Measurements from ENCODE around the gene DENR. TPM values are rescaled to one million over a fixed set of nuclear protein-coding genes. Genes with fewer than 3 reads are reported as not detected.

Gene DENR
- total and polyA plus RNA-seq, 2 of the 8 experiments (the other 6 are each of a cell fraction or from before 2014, with no cell fraction given), result 26.9 to 84.0 TPM

DNA sequence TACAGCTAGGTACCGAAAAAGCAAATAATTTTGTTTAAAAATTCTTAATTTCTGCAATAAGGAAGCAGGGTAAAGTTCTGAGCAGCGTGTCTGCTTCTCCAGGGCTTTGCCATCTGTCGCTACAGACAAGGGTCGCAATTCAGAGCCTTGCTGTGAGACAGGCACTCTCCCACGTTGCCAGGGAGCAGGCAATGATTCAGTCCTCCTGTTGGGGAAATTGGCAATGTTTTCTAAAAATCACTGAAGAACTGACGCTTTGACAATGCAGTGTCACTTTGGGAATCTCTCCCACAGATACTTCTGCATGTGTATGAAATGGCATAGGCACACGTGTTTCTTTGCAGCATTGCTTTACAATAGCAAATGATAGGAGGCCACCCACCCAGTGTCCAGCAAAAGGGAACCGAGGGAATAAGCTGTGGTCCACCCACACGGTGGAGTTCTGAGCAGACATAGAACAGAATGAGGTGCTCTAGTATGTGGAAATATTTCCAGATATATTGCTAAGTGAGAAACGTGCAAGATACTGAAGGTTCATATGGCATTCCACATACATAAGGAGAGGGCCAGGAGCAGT is 66.7 kb downstream of the DENR start (continued):
- TF ChIP-seq, protein P1, sequence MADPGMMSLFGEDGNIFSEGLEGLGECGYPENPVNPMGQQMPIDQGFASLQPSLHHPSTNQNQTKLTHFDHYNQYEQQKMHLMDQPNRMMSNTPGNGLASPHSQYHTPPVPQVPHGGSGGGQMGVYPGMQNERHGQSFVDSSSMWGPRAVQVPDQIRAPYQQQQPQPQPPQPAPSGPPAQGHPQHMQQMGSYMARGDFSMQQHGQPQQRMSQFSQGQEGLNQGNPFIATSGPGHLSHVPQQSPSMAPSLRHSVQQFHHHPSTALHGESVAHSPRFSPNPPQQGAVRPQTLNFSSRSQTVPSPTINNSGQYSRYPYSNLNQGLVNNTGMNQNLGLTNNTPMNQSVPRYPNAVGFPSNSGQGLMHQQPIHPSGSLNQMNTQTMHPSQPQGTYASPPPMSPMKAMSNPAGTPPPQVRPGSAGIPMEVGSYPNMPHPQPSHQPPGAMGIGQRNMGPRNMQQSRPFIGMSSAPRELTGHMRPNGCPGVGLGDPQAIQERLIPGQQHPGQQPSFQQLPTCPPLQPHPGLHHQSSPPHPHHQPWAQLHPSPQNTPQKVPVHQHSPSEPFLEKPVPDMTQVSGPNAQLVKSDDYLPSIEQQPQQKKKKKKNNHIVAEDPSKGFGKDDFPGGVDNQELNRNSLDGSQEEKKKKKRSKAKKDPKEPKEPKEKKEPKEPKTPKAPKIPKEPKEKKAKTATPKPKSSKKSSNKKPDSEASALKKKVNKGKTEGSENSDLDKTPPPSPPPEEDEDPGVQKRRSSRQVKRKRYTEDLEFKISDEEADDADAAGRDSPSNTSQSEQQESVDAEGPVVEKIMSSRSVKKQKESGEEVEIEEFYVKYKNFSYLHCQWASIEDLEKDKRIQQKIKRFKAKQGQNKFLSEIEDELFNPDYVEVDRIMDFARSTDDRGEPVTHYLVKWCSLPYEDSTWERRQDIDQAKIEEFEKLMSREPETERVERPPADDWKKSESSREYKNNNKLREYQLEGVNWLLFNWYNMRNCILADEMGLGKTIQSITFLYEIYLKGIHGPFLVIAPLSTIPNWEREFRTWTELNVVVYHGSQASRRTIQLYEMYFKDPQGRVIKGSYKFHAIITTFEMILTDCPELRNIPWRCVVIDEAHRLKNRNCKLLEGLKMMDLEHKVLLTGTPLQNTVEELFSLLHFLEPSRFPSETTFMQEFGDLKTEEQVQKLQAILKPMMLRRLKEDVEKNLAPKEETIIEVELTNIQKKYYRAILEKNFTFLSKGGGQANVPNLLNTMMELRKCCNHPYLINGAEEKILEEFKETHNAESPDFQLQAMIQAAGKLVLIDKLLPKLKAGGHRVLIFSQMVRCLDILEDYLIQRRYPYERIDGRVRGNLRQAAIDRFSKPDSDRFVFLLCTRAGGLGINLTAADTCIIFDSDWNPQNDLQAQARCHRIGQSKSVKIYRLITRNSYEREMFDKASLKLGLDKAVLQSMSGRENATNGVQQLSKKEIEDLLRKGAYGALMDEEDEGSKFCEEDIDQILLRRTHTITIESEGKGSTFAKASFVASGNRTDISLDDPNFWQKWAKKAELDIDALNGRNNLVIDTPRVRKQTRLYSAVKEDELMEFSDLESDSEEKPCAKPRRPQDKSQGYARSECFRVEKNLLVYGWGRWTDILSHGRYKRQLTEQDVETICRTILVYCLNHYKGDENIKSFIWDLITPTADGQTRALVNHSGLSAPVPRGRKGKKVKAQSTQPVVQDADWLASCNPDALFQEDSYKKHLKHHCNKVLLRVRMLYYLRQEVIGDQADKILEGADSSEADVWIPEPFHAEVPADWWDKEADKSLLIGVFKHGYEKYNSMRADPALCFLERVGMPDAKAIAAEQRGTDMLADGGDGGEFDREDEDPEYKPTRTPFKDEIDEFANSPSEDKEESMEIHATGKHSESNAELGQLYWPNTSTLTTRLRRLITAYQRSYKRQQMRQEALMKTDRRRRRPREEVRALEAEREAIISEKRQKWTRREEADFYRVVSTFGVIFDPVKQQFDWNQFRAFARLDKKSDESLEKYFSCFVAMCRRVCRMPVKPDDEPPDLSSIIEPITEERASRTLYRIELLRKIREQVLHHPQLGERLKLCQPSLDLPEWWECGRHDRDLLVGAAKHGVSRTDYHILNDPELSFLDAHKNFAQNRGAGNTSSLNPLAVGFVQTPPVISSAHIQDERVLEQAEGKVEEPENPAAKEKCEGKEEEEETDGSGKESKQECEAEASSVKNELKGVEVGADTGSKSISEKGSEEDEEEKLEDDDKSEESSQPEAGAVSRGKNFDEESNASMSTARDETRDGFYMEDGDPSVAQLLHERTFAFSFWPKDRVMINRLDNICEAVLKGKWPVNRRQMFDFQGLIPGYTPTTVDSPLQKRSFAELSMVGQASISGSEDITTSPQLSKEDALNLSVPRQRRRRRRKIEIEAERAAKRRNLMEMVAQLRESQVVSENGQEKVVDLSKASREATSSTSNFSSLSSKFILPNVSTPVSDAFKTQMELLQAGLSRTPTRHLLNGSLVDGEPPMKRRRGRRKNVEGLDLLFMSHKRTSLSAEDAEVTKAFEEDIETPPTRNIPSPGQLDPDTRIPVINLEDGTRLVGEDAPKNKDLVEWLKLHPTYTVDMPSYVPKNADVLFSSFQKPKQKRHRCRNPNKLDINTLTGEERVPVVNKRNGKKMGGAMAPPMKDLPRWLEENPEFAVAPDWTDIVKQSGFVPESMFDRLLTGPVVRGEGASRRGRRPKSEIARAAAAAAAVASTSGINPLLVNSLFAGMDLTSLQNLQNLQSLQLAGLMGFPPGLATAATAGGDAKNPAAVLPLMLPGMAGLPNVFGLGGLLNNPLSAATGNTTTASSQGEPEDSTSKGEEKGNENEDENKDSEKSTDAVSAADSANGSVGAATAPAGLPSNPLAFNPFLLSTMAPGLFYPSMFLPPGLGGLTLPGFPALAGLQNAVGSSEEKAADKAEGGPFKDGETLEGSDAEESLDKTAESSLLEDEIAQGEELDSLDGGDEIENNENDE (IDR thresholded peaks at IDR 0.05; ENCODE audit: insufficient replicate concordance, low read length), result no peak
- TF ChIP-seq PHF8 (conservative IDR thresholded peaks at IDR 0.05; ENCODE audit: low read depth, low read length), result no peak

All from H1 (cell line).